SU-DHL-6 (cell line): ENCODE results near the gene TIAM2.

Experiments used
- CTCF ChIP-seq: fragments of 200-600 bp; sonication (generic); IDR thresholded peaks from one replicate; pipeline ENCODE4 v1.5.1; 2017; ENCODE audit warnings: antibody characterized with exemption, mild to moderate bottlenecking, low read length, moderate library complexity; ENCODE audit not compliant: insufficient read depth, poor library complexity, severe bottlenecking
- EZH2phosphoT487 ChIP-seq: fragments of 200-600 bp; sonication (generic), shearing (Covaris generic); conservative IDR thresholded peaks from 2 replicates; pipeline ENCODE4 v1.6.1; 2018; ENCODE audit warnings: mild to moderate bottlenecking, antibody characterized with exemption, low read length, moderate library complexity, mixed read lengths

GRCh38 chr6:155228546-155229166 lies 233.5 kb downstream of the TIAM2 start:
- no peak for TF ChIP-seq CTCF
- TF ChIP-seq EZH2phosphoT487 = no peak
